HG02798 (cell line): ENCODE results near the gene CTSF.
"Not testable (repeated sequence)": the region's sequence is repeated elsewhere in the genome, so short reads cannot be mapped to it uniquely, and the experiment has no call there.

Experiments
- ATAC-seq: cut with Tn5 transposase; IDR thresholded peaks from one replicate; pipeline ENCODE4 v1.9.1; 2021; ENCODE audit warnings: mild to moderate bottlenecking; ENCODE audit not compliant: unreplicated experiment, poor library complexity

Gene CTSF

DNA sequence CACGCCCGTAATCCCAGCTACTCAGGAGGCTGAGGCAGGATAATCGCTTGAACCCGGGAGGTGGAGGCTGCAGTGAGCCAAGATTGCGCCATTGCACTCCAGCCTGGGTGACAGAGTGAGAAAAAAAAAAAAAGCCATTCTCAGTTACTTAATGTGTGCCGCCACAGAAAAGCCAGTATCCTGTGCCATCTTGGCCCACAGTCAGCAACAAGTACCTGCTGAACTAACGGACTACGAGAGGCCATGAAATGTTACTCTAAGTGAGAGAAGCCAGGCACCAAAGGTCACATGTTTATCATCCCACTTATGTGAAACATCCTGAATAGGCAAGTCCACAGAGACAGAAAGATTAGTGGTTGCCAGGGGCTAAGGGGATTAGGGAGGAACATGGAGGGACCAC, 27.8 kb downstream of the CTSF start:
- not testable (repeated sequence) for ATAC-seq

DNA sequence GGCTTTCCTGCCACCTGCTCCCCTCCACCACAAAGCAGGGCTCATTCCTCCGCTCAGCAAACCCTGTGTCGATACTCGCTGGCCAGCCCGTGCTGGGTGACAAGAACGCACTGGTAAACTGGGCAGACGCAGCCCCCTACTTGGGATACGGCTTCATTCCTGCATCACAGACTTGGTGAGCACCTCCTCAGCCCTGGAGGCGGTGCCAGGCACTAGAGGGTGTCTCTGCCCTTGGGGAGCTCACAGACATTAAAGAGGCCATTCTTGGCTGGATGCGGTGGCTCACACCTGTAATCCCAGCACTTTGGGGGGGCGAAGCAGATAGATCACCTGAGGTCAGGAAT, 28.6 kb downstream of the CTSF start:
- ATAC-seq: no peak

DNA sequence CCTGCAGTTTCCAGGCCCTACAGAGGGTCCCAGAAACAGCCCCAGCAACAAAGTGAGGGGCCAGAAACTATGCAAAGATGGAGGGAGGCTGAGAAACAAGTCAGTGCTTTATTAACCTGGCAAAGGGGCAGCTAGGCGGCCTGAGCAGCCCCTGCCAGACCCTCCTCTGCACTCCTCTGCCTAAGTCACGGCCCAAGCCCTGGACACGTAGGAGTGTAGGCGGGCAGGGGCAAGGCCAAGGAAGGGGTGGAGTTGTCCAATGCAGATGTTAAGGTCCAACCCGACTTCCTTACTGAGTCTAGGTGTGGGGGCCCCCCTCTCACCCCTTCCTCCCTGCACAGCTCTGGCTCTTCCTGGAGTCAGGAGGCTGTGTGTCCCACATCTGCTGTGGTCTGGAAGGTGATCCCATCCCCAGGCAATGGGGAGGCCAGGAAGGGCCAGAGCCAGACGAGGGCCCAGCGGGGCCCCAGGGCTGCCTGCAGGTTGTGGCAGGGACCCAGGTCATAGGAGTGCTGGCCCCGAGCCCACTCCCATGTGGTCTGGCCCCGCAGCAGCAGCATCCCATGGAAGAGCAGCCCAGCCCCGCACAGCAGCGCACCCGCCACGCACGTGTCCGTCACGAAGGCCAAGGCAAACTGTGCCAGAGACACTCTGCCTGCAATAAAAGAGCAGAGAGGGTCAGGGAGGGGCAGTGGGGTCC, 29.1 kb downstream of the CTSF start:
- no peak for ATAC-seq

DNA sequence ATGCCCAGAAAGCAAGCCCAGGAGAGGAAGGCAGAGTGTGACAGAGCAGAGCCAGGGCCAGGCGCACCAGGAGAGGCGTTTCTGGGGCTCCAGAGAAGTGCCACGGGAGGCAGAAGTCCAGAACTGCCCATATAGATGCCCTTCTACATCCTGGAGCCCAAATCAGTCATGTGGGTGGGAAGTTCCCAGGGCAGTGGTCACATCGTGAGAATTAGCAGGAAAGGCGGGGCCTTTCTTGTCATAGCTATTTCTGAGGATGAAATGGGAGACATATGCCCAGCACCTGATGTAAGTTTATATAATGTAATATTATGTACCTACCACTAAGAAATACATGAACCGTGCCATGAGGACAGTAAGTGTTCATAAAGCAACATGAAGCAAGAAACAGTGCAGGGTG, 35.6 kb downstream of the CTSF start:
- ATAC-seq: no peak

DNA sequence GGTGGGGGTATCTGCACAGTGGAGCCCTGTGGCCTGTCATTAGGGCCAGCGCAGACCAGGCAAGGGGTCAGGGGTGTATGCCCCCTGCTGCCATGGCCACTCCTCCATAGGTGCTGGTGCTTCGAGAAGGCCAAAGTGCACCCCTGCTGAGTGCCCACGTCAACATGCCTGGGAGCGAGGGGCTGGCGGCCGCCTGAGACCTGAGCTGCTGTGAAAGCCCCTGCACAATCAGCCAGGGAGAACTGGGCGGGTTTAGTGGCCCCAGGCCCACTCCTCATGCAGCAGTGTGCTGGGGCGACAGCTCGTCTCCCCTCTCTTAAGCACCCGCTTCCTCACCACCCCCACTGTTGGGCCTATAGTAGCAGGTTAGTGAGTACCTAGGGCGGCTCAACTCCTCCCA, 36.6 kb downstream of the CTSF start:
- ATAC-seq: no peak

DNA sequence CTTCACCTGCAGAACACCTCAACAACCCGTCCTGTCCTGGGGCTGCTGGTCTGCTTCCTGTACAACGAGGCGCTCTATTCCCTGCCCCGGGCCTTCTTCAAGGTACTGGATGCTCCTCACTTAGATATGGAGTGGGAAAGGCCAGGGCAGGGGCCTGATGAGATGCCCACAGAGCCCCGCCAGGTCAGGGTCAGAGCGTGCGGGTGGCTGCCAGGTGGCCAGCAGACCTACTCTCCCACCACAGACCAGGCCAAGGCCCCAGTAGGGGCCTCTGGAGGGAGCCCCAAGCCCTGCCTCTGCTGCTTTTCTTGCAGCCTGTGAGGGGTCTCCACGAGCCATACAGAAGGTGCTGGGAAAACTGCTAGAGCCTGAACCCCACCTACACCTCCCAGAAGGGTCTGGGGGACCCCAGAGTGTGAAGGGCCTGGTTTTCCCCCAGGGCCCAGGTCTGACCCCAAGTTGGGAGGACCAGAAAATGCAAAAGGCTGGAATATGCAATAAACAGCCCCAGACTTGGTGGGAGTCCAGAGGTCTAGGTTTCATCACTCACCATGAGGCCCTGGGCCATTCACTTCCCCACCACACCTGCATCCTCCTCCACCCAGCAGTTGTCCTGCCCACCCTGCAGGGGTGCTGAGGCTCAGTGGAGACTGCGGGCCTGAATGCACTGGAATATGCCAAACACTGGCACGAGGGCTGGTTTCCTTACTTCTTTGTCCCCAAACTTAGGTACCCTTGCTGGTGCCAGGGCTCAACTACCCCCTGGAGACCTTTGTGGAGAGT, 37.3 kb downstream of the CTSF start:
- ATAC-seq: no peak

DNA sequence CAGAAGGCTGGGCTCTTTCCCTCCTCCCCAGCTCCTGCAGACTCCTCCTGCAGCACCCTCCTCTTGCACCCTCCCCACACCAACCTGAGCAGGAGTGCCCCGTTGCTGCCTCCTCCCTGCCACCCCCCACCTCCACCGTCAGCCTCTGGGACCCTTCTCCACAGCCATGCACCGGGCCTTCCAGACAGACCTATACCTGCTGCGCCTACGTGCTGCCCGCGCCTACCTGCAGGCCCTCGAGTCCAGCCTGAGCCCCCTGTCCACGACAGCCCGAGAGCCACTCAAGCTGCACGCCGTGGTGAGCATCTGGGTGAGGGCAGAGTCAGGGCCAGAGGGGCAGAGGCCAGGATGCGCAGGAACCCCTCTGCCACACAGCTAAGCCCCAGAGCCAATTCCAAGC, 38.8 kb downstream of the CTSF start:
- ATAC-seq: no peak

DNA sequence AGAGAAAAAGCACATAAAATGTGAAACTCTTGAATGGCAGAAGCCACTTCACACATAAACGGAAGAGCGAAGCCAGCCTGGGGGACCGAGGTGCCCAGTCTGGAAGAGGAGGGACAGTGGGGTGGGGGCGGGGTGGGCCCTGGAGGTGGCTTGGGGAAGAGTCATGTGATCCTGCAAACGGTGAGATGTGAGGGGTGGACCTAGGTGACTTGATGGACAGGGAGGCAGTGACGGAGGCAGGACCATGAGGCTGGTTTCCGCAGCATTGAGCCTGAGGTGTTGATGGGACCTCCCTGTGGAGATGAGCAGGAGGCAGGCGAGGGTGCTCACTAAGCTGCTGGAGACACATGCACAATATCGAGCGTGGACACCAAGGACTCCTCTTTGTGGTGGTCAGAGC, 39.3 kb downstream of the CTSF start:
- no peak for ATAC-seq

DNA sequence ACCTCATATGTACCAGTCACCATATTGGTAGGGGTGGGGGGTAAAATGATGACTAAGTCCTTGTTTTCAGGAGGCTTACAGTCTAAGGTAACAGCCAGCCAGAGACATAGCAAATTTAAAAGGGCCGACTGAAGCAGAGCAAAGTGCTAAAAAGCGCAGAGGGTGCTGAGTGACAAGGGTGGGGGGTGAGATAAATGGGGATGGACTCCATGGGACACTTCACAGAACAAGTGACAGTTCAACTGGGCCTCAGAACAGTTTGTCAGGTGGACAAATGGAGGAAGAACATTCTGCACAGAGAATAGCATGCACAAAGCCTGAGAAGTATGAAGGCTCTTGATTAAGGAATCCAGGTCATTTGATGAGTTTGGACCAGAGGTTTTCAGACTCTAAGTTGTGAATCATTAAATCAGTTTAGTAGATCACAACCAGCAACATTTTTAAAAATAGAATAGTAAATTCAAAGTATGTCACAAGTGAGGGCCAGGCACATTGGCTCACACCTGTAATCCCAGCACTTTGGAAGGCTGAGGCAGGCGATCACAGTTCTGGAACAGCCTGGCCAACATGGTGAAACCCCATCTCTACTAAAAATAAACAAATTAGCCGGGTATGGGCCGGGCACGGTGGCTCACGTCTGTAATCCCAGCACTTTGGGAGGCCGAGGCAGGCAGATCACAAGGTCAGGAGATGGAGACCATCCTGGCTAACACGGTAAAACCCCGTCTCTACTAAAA, 43.9 kb downstream of the CTSF start:
- ATAC-seq: no peak

DNA sequence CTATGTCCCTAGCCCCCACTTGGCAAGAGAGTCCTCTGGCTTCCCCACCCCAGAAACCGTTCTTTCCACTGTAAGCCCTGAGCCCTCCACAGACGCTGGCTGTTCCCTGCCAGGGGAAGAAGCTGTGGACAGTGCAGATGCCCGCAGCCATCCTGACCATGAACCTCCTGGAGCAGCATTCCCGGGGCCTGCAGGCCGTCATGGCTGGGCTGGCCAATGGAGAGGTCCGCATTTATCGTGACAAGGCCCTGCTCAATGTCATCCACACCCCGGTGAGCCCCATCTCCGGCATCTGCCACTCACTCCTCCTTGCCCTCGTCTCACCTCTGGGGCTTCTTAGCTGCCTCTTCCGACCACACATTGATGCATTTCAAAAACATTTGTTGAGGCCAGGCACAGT, 44.8 kb downstream of the CTSF start:
- no peak for ATAC-seq
